Eye (tissue), 1 donor: ENCODE data around the gene CCDC34.

ENCODE experiments used
- DNase-seq: peaks from one replicate; pipeline ENCODE4 v3.0.0-alpha.2; 2015

CCDC34 gene

DNA sequence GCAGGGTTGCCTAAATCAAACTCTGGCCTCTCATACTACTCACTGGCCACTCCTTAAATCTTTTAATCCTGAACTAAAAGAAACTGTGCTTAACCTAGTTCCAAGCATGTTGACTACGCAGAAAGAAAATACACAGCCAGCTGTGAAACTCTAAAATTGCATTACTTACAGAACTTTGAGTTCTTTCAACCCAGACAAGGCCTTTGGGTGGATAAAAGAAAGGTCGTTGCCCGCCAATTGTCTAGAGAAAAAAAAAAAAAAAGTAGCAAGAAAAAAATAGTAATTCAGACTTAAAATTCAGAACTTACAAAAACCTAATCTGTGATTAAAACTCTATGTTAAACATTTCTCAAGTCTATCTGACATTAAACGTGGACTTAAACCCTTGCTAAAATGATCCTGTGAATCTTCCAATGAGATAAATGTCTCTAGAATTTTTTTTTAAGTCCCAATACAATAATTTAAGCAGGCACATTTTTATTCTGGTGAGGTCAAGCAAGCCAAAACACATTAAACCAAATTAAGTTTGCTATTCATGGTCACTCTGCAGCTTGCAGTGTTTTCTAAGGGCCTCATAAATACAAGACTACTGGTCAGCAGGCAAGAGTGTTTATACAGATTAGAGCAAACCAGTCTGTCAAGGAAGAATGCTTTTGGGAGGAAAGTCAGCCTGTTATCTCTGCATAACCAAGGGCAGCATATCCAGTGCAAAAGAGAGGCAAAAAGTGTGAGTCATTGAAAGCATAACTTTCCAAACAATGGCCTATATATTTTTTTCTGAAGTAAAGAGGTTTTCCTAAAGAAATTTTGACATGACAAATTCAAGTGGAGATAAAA is 29.5 kb upstream of the CCDC34 start:
- DNase-seq, result peak; percentile 85

DNA sequence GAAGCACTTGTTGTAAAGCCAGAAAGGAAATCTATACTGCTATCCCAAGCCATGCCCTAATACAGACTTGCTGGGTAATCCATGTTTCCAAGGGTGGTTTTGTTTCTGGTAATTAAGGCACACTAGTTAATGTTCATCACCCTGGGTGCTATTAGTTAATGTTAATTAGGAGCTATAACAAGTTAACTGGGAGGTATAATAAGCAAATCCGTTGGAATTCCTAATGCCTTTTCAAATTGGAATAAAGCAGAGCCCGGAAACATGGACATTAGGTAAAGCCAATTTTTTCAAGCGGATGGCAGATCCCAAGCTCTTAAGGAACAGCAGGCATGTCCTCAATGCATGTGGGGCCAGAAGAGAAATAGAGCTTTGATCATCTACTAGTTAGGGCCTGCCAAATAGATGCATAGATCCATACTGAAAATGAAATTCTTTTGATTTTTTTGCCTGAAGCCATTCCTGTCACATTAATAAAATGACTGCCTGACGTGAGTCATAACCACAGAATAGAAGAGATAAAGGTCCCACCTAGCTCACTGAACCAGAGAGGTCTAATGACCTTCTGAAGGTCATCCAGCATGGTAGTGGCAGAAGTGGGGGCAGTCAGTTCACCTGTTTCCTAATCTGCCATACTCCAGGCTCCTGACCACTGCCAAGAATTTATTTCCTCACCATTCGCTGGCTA is 28.5 kb upstream of the CCDC34 start:
- peak; percentile 68 for DNase-seq

DNA sequence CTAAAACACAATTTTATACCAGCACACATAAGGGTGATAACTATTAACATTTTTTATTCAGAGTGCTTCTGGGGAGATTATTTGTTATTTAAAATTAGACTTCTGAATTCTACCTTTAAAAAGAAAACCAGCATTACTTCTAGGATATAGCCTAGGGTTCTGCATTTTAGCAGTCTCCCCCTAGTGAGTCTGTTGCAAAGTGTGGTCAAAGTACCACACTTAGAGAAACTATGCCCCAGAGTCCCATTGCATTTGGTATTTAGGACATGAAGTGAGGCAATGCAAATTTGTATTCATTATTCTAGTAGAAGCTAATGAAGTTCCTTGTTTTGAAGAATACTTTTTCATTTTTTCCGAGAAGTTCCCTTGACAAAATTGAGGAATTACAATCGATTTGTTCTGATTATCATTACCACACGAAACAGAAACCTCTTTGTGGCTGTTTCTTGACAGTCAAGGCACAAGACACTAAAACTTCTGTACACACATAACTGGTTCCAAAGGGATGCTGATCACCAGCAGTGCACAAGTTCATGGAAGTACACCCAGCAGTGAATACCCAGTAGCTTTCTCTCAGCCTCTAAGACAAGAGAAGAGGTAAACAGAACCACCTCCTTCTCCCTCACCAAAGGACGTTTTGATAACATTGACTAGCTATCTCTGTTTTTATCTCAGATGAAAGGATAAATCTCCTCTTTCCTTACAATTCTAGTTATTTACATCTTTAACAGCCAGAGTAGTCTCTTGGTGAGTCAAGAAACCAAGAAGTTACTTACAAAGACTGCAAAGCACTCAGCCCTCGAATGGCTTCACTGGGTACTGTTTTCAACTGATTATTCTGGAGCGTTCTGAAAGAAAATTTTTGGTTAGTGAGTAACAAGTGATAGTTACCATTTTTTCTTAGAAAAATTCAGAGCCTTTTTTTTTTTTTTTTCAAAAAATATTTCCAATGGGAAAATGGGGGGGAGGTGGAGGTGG is 27.6 kb upstream of the CCDC34 start:
- DNase-seq, result no peak

DNA sequence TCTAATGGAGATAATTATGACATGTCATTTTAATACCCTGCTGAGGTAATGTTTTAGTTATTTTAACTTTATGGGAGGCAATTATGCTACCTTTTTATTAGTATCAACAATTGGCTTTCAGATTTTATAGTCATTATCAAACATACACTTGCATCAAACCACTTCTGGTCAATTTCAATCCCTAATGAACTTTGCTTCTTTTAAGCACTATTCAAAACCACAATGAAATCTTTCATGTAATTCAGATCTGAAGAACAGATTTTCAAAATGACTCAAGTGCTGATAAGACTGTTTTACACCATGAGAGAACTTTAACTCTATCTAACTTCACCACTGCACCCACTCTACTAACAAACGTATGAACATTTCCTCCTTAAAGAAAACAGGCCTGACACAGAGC is 25.9 kb upstream of the CCDC34 start:
- no peak for DNase-seq

DNA sequence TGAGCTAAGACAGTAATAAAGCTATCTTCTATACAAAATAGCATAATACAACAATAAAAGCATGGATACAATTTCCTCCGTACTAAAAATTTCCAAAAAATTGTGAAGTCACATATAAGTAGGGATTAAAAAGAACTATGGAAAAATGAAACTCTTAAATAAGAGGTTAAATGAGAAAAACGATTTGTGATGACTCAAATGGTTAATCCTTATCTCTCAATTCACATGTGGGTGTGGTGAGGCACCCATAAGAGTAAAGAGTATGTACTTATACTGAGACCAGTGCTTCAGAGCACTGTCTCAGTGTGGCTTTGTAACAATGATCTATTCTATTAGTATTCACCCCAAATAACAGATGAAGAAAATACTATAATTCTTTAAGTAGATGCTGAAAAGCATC is 25.0 kb upstream of the CCDC34 start:
- no peak for DNase-seq

DNA sequence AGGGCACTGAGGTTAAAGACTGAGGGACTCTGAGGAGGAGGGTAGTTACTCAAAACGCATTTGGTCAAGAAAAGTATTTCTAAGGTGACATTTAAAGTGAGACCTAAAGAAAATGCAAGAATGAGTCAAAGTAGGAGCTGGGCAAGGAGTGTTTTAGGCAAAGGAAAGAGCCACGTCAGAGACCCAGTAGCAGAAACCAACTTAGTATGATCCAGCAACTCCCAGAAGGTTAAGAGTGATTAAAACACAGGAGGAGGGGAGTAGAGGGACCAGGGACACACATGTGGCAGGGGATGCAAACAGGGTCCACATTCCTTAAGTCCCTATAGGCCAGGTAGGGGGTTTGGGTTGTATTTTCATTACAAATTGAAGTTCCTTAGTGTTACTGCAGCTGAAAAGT is 24.3 kb upstream of the CCDC34 start:
- DNase-seq, result no peak

DNA sequence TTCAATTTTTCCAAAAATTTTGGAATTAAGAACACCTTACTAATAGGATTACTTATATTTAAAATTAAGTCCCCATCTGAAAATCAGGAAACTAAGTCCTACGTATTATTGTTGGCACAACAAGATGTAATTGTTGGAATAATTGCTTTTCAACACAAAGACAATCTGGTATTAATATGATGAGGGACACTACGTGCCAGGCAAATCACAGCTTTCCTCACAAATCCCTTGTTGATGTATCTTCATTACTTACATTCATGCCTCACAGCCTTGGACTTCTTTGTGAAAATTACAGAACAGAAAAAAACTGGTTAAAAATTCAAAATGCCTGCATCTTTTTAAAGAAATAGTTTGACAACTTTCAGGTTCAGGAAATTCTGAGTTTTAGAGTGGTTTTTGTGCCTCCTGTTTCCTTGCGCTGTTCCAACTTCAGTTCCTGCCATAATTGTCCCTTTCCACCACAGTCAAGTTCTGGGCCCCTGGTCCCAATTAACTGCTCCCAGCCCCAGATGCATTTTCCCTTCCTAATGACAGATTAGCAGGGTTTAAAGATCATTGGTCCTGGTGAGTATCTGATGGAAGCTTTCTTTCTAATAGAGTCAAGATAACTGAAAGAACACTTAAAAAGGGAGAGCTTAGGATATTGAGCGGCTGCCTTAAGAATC is 23.3 kb upstream of the CCDC34 start:
- peak; percentile 76 for DNase-seq

DNA sequence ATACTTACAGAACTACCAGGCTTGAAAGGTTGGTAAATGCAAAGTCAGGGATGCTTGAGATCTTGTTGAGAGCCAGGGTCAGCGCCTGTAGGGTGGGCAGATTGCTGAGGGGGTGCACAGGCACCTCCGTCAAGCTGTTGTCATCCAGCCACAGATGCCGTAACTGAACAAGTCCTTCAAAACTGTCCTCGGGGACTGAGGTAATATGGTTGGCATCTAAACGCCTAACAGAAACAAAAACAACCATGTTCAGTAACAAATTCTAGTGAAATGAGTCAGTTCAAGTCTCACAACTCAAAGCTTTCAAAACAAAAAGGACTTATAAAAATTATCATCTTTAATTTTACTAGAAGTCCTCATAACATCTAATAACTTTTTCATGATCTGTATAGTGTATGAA is 22.2 kb upstream of the CCDC34 start:
- peak; percentile 61 for DNase-seq

DNA sequence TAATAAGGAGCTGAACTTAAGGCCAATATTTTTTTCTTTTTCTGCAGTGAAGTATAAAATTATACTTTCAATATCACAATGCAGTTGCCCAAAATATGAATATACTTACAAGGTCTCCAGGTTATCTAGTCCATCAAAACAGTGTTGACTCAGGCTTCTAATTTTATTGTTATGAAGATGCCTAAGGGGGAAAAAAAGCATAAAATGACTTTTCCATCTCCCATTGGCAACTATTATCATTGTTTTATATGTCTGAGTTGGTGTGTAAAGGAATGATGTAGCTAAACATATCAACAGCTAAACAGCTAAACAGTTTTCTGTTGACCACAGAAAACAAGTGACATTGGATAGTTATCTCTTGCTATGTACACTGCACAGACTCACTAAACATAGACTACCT is 21.2 kb upstream of the CCDC34 start:
- no peak for DNase-seq

DNA sequence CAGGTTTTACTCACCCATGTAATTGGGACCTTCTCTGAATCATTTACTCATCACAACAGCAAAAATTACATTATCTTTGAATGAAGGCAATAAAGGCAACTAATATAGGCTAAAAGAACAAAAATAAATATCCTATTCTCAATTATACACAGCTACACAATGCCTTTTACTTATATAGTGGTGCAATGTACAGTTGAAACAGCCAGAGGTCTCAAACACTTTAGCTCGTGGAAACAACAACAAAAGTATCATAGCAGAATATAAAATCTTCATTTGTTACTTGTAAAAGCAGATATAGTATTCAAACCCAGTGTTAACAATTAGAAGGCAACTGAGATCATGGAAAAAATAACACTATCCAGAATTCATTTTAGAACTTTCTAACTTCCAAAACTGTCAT is 20.6 kb upstream of the CCDC34 start:
- no peak for DNase-seq

DNA sequence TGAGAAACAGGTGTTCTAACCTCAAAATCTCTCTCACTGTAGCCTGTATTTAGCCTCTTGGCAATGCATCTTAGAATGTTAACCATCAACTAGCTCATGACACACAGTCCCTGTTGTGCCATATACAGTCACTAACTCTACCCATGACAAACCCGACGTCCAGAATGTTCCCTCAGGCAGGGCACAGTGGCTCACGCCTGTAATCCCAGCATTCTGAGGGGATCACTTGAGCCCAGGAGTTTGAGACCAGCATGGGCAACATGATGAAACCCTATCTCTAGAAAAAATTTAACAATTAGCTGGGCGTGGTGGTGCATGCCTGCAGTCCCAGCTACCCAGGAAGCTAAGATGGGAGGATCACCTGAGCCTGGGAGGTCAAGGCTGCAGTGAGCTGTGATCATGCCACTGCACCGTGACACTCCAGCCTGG is 18.2 kb upstream of the CCDC34 start:
- DNase-seq, result no peak

DNA sequence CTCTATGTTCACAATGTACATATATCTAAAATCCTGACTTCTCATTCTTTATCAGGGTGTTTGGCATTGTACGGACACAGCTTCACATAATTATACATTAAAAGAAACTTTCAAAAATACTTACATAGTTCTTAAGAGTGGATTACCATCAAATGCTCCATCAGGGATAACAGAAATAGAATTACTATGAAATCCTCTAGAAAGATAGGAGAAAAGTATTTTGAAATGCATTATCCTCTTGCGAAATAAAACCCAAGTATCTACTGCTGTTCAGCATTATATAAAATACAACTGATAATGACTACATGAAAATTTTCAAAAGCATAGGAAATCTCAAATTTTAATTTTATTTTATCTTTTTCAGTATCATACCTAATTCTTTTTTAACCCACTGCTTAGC is 17.8 kb upstream of the CCDC34 start:
- no peak for DNase-seq

DNA sequence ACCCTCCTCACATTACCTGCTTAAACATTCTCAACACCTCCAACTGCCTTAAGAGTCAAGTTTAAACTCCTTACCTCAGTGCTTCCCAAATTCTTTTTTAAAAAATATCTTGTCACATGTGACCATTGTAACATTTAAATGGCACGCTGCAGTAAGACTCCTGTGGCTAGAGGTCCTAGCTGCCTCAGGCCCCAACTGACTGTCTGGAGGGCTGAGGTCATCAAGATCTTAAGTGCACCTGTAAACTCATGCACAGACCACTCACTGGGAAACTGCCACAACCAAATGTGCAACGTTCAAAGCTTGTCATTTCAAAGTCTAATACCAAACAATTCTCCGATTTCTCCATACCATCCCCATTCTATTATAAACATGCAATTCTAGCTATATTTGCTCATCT is 16.4 kb upstream of the CCDC34 start:
- DNase-seq, result no peak

DNA sequence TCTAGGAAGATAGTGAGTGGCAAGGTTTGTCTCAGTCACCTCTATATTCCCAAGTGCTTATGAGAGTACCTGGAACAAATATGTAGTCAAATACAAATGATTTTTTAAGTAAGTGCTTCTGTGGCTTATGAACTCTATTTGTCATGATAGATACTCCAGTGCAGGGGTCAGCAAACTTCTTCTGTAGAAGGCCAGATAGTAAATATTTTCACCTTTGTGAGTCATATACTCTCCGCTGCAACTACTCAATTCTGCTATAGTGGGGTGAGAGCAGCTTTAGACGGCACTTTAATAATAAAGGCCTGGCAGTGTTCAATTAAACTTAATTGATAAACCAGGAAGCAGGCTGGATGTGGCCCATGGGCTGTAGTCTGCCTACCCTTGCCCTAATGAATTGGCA is 12.4 kb upstream of the CCDC34 start:
- no peak for DNase-seq

DNA sequence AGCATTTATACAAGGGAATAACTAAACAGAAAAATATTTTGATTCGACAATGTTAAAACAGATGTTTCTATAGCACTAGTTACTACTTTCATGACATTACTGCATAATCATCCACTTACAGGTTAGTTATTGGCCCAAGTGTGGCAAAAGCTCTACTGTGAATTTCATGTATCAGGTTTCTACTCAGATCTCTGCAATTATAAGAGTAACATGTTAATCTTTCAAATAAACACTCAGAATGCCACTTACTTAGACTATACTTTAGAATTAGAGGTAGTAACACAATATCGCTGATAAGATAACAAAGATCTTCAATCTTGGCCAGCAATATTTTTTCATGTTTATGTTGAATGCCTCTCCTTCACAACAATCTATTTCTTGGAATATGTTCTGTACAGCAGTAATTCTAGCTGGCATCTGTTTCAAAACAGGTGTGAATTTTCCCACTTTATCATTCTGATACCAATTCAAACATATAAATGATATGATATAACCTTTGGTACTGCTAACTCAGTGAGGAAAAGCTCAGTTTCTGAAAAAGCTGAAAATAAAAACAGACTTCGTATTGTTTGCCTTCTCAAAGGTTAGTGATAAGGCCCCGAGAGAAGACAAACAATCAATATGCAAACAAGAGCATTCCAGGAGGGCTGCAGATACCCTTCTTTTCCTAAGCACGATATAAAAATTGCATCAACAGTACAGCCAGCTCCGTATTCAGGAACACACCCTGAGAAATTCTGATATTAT is 11.0 kb upstream of the CCDC34 start:
- DNase-seq, result no peak

DNA sequence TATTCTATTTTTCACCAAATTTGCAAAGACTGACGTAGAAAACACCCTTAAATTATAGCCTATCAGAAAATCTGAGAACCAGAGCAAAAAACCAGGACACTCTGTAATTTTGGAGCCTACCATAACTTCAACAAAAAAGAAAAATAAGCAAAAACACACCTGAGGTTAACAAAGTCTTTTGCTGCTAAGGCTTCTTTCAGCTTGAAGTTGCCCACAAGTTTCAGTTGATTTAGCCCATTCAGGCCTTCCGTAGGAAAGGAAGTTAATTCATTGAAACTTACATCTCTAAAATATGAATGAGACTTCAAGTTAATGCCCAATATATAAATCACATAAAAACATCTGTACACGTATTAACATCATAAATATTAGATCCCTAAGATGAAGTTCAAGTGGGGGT is 10.4 kb upstream of the CCDC34 start:
- no peak for DNase-seq

DNA sequence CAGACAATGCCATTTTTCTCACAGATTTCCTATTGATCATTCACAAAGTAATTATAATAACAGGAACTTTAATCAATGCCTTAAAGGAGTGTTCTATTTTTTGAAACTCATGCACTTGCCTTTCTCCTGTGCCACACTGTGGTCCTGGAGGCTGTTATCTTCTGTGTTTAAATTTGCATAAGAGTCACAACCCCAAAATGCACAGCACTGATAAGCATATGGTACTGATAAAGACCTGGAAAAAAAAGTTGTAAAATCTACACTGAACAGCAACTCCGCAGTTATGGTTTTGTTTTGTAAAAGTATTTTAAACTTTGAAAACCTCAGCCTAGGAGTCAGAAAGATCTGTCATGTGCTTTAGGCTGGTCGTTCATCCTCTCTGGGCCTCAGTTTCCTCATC is 9.1 kb upstream of the CCDC34 start:
- DNase-seq, result no peak

DNA sequence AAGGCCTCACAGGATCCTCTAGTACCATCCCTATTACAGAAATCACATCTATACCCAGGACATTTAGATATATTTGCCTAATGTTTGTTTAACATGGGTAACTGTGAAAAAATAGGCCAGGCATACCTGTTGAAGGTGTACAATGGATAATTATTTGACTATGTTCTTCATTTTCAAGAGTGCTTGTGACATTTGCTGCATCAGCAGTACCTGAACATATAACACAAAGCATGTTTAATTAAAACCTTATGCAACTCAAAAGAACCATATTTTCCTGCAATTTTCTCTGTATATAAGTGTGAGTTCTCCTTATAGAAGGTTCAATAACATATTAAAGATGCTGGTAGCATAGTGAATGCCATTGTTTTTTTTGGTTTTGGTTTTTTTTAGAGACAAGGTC is 8.5 kb upstream of the CCDC34 start:
- no peak for DNase-seq

DNA sequence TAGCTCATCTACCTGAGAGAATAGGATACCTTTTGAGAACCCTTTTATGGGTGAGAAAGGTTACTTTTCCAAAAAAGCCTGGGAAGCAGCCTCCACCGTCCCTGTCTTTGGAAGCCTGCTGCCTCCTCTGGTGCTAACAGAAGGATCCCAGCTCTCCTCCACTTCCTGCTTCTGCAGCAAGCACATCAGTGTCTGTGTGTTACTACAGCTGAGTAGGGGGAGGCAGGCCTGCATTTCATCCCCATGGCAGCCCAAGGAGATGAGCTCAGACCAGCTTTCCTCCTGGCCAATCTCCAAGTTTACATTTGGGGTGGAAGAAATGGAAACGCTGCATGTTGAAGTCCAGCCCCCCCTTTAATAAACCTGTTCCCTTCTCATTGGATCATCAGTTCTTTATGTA is 7.4 kb upstream of the CCDC34 start:
- DNase-seq, result peak; percentile 74

DNA sequence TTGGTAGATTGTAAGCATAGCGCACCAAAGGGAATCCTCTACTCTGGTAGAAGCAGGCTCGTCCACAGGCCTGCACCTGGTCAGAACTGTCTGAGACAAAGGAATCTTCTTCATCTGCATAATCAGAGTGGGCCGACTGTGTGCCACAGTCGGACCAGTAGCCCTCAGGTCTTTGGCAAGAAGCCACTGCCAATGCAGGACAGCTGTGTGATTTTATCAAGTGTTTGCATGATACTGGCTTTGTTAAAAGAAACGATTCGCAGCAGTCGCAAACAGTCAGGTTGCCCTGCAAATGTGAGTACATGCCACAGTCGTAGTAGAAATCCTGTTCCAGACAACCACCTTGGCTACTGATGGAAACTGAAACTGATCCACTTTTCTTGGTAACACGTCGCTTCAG is 4.9 kb upstream of the CCDC34 start:
- DNase-seq, result no peak

DNA sequence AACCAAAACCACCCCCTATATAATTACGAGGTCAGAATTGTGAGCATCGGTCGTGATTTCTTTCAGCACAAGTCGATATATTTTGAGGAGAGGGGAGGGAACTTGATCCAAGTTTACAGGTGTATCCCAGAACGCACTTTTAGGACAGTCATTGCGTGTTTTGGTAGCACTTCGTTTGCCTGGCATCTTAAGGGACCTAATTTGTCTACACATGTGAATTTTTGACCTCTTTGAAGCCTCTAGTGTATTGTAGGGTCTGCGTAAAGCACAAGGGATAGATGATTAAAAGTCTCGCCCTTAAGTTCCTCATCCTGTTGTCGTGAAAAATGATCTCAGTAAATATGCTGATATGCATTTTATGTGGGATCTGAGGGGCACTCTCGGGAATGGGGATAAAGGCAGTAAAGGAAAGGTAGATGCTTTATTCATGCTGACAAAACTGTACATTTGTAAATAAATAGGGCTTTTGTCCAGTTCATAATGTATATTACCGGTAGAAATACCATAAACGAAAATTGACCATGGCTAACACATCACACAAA is 632 bp upstream of the CCDC34 start:
- no peak for DNase-seq
